ENCODE results near the gene LY6G6C.
A peak's percentile ranks its signal among the peaks of the same experiment; 100 is the strongest.

LY6G6C gene

GRCh38 chr6:31736021-31736767 lies 14.6 kb upstream of the LY6G6C start, which contains the start of gene CLIC1 (continued):
- TF ChIP-seq ZNF394 (tag by site-specific recombination; IDR thresholded peaks at IDR 0.05; ENCODE audit: borderline replicate concordance): peak; percentile 61; the same call in 1 of the 2 replicates
- peak; percentile 66 for TF ChIP-seq ZBTB20 (tag by site-specific recombination; IDR thresholded peaks at IDR 0.05)
- TF ChIP-seq ZNF629 (tag by site-specific recombination; IDR thresholded peaks at IDR 0.05): peak; percentile 38; the same call in 1 of the 2 replicates
- TF ChIP-seq ZNF341 (tag by site-specific recombination; IDR thresholded peaks at IDR 0.05; ENCODE audit: low read depth): peak; percentile 93
- peak; percentile 76; the same call in 1 of the 2 replicates for TF ChIP-seq ZSCAN5A (tag by site-specific recombination; IDR thresholded peaks at IDR 0.05)
- peak; percentile 68 for TF ChIP-seq KLF10 (tag by site-specific recombination; IDR thresholded peaks at IDR 0.05)
- TF ChIP-seq YY2 (tag by site-specific recombination; IDR thresholded peaks at IDR 0.05): no peak
- TF ChIP-seq KLF8 (tag by site-specific recombination; IDR thresholded peaks at IDR 0.05): peak; percentile 91
- TF ChIP-seq, protein P1, sequence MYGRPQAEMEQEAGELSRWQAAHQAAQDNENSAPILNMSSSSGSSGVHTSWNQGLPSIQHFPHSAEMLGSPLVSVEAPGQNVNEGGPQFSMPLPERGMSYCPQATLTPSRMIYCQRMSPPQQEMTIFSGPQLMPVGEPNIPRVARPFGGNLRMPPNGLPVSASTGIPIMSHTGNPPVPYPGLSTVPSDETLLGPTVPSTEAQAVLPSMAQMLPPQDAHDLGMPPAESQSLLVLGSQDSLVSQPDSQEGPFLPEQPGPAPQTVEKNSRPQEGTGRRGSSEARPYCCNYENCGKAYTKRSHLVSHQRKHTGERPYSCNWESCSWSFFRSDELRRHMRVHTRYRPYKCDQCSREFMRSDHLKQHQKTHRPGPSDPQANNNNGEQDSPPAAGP (tag by site-specific recombination; IDR thresholded peaks at IDR 0.05): 0 out of 2 replicates have a peak, but pooled peaks have one; percentile 58
- TF ChIP-seq, protein P2, sequence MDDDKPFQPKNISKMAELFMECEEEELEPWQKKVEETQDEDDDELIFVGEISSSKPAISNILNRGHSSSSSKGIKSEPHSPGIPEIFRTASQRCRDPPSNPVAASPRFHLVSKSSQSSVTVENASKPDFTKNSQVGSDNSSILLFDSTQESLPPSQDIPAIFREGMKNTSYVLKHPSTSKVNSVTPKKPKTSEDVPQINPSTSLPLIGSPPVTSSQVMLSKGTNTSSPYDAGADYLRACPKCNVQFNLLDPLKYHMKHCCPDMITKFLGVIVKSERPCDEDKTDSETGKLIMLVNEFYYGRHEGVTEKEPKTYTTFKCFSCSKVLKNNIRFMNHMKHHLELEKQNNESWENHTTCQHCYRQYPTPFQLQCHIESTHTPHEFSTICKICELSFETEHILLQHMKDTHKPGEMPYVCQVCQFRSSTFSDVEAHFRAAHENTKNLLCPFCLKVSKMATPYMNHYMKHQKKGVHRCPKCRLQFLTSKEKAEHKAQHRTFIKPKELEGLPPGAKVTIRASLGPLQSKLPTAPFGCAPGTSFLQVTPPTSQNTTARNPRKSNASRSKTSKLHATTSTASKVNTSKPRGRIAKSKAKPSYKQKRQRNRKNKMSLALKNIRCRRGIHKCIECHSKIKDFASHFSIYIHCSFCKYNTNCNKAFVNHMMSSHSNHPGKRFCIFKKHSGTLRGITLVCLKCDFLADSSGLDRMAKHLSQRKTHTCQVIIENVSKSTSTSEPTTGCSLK (tag by site-specific recombination; IDR thresholded peaks at IDR 0.05): no peak
- TF ChIP-seq, protein P3, sequence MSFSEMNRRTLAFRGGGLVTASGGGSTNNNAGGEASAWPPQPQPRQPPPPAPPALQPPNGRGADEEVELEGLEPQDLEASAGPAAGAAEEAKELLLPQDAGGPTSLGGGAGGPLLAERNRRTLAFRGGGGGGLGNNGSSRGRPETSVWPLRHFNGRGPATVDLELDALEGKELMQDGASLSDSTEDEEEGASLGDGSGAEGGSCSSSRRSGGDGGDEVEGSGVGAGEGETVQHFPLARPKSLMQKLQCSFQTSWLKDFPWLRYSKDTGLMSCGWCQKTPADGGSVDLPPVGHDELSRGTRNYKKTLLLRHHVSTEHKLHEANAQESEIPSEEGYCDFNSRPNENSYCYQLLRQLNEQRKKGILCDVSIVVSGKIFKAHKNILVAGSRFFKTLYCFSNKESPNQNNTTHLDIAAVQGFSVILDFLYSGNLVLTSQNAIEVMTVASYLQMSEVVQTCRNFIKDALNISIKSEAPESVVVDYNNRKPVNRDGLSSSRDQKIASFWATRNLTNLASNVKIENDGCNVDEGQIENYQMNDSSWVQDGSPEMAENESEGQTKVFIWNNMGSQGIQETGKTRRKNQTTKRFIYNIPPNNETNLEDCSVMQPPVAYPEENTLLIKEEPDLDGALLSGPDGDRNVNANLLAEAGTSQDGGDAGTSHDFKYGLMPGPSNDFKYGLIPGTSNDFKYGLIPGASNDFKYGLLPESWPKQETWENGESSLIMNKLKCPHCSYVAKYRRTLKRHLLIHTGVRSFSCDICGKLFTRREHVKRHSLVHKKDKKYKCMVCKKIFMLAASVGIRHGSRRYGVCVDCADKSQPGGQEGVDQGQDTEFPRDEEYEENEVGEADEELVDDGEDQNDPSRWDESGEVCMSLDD (tag by site-specific recombination; IDR thresholded peaks at IDR 0.05): peak; percentile 77
- TF ChIP-seq IKZF3 (tag by site-specific recombination; IDR thresholded peaks at IDR 0.05): peak; percentile 90
- TF ChIP-seq ZEB2 (tag by site-specific recombination; IDR thresholded peaks at IDR 0.05): peak; percentile 47
- TF ChIP-seq, protein P4, sequence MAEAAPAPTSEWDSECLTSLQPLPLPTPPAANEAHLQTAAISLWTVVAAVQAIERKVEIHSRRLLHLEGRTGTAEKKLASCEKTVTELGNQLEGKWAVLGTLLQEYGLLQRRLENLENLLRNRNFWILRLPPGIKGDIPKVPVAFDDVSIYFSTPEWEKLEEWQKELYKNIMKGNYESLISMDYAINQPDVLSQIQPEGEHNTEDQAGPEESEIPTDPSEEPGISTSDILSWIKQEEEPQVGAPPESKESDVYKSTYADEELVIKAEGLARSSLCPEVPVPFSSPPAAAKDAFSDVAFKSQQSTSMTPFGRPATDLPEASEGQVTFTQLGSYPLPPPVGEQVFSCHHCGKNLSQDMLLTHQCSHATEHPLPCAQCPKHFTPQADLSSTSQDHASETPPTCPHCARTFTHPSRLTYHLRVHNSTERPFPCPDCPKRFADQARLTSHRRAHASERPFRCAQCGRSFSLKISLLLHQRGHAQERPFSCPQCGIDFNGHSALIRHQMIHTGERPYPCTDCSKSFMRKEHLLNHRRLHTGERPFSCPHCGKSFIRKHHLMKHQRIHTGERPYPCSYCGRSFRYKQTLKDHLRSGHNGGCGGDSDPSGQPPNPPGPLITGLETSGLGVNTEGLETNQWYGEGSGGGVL (tag by site-specific recombination; IDR thresholded peaks at IDR 0.05): peak; percentile 87
- TF ChIP-seq ZNF221 (tag by site-specific recombination; IDR thresholded peaks at IDR 0.05; ENCODE audit: borderline replicate concordance): no peak
- TF ChIP-seq ZNF785 (tag by site-specific recombination; IDR thresholded peaks at IDR 0.05): no peak
- peak; percentile 94 for TF ChIP-seq ZBTB17 (tag by site-specific recombination; IDR thresholded peaks at IDR 0.05)
- TF ChIP-seq ZNF211 (tag by site-specific recombination; IDR thresholded peaks at IDR 0.05; ENCODE audit: low read depth): no peak
- TF ChIP-seq ZNF660 (tag by site-specific recombination; IDR thresholded peaks at IDR 0.05): peak; percentile 71; the same call in 1 of the 2 replicates
- TF ChIP-seq ZFP37 (tag by site-specific recombination; IDR thresholded peaks at IDR 0.05): 0 out of 2 replicates have a peak, but pooled peaks have one; percentile 50
- TF ChIP-seq ZBTB7A (tag by site-specific recombination; IDR thresholded peaks at IDR 0.05; ENCODE audit: low read depth): 0 out of 2 replicates have a peak, but pooled peaks have one; percentile 7
- TF ChIP-seq GLIS2 (tag by site-specific recombination; IDR thresholded peaks at IDR 0.05): peak; percentile 93
- TF ChIP-seq ZNF792 (tag by site-specific recombination; IDR thresholded peaks at IDR 0.05): no peak
- TF ChIP-seq SP7 (tag by site-specific recombination; IDR thresholded peaks at IDR 0.05): peak; percentile 55; the same call in 1 of the 2 replicates
- 0 out of 2 replicates have a peak, but pooled peaks have one; percentile 20 for TF ChIP-seq YY1 (tag by site-specific recombination; IDR thresholded peaks at IDR 0.05)
- TF ChIP-seq, protein P5, sequence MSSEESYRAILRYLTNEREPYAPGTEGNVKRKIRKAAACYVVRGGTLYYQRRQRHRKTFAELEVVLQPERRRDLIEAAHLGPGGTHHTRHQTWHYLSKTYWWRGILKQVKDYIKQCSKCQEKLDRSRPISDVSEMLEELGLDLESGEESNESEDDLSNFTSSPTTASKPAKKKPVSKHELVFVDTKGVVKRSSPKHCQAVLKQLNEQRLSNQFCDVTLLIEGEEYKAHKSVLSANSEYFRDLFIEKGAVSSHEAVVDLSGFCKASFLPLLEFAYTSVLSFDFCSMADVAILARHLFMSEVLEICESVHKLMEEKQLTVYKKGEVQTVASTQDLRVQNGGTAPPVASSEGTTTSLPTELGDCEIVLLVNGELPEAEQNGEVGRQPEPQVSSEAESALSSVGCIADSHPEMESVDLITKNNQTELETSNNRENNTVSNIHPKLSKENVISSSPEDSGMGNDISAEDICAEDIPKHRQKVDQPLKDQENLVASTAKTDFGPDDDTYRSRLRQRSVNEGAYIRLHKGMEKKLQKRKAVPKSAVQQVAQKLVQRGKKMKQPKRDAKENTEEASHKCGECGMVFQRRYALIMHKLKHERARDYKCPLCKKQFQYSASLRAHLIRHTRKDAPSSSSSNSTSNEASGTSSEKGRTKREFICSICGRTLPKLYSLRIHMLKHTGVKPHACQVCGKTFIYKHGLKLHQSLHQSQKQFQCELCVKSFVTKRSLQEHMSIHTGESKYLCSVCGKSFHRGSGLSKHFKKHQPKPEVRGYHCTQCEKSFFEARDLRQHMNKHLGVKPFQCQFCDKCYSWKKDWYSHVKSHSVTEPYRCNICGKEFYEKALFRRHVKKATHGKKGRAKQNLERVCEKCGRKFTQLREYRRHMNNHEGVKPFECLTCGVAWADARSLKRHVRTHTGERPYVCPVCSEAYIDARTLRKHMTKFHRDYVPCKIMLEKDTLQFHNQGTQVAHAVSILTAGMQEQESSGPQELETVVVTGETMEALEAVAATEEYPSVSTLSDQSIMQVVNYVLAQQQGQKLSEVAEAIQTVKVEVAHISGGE (tag by site-specific recombination; conservative IDR thresholded peaks at IDR 0.05; ENCODE audit: low read depth): peak; percentile 68
- peak; percentile 81 for TF ChIP-seq MZF1 (tag by site-specific recombination; IDR thresholded peaks at IDR 0.05; ENCODE audit: borderline replicate concordance)
